ENCODE measurements around the gene SSH2. TPM values are rescaled to one million over a fixed set of nuclear protein-coding genes. Genes with fewer than 3 reads are reported as not detected.

SSH2 gene
- total and polyA plus RNA-seq, 9 of the 15 experiments (the other 6 are each of a cell fraction or from before 2014, with no cell fraction given) = 3.9 to 16.1 (median 10.2) TPM

GRCh38 chr17:29874931-29875596 is 55.0 kb downstream of the SSH2 start (continued):
- TF ChIP-seq ZNF41 (CRISPR knock-in tag; conservative IDR thresholded peaks at IDR 0.05) = no peak
- 0 out of 4 replicates have a peak, but pooled peaks of 1 of the 2 experiments have one; percentile 16 for TF ChIP-seq TRIM24 (IDR thresholded peaks at IDR 0.05)
- TF ChIP-seq CHAMP1 (IDR thresholded peaks at IDR 0.05) = no peak
- TF ChIP-seq ZNF134 (CRISPR knock-in tag; conservative IDR thresholded peaks at IDR 0.05) = no peak
- TF ChIP-seq MEF2D (tag; conservative IDR thresholded peaks at IDR 0.05; ENCODE audit: low read depth) = peak; percentile 41; the same call in 1 of the 2 replicates
- TF ChIP-seq ZNF263 (CRISPR knock-in tag; IDR thresholded peaks at IDR 0.05; ENCODE audit: borderline replicate concordance) = no peak
- no peak for TF ChIP-seq COPS2 (conservative IDR thresholded peaks at IDR 0.05)
- no peak for TF ChIP-seq CBX2 (IDR thresholded peaks at IDR 0.05; ENCODE audit: insufficient read depth, low read length, poor library complexity, severe bottlenecking)
- no peak for TF ChIP-seq THRA (IDR thresholded peaks at IDR 0.05)
- TF ChIP-seq RBM14 (IDR thresholded peaks at IDR 0.05; ENCODE audit: borderline replicate concordance, insufficient read depth, low read depth, low read length) = no peak
- TF ChIP-seq SAP30 (IDR thresholded peaks at IDR 0.05; ENCODE audit: borderline replicate concordance, insufficient read depth, low read depth, low read length, poor library complexity, severe bottlenecking) = no peak
- no peak for TF ChIP-seq SMAD4 (CRISPR knock-in tag; conservative IDR thresholded peaks at IDR 0.05)
- no peak for TF ChIP-seq ATF1 (CRISPR knock-in tag; IDR thresholded peaks at IDR 0.05)
- peak; percentile 26; the same call in 1 of the 2 replicates for TF ChIP-seq ATF1 (tag; IDR thresholded peaks at IDR 0.05)
- no peak for TF ChIP-seq PTRF (tag; IDR thresholded peaks at IDR 0.05)
- TF ChIP-seq ARID1B (IDR thresholded peaks at IDR 0.05) = peak; percentile 82
- no peak for TF ChIP-seq ZNF239 (CRISPR knock-in tag; IDR thresholded peaks at IDR 0.05)
- no peak for TF ChIP-seq ZNF764 (CRISPR knock-in tag; IDR thresholded peaks at IDR 0.05; ENCODE audit: low read depth)
- no peak; the same call in 1 of the 2 replicates for TF ChIP-seq HEY1 (CRISPR knock-in tag; IDR thresholded peaks at IDR 0.05; ENCODE audit: borderline replicate concordance)
- no peak for TF ChIP-seq XRCC3 (IDR thresholded peaks at IDR 0.05)
- no peak for TF ChIP-seq BDP1 (IDR thresholded peaks at IDR 0.05; ENCODE audit: insufficient read depth, insufficient read length)
- no peak for TF ChIP-seq NKRF (IDR thresholded peaks at IDR 0.05; ENCODE audit: borderline replicate concordance)
